ENCODE measurements around the gene EPC1.

EPC1 gene

DNA sequence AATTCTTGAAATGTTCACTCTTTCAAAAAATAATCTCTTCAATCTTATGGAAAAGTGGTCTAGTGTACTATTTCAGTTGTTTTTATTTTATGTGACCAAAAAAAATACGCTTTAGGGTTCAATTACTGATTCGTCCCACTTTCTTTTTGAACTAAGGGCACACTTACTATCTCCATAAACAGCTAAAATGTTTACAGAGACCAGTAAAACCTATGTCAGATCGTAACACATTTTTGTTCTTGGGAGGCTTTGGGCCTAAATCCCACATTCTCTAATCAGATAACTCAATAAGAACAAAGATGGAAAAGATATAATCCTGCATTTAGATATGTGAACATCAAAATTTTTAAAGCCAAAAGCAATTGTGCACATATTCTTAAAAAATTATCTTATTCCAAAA lies 29.8 kb upstream of the EPC1 start:
- DNase-seq (ENCODE audit: low read depth): no peak
- TF ChIP-seq, protein P1, sequence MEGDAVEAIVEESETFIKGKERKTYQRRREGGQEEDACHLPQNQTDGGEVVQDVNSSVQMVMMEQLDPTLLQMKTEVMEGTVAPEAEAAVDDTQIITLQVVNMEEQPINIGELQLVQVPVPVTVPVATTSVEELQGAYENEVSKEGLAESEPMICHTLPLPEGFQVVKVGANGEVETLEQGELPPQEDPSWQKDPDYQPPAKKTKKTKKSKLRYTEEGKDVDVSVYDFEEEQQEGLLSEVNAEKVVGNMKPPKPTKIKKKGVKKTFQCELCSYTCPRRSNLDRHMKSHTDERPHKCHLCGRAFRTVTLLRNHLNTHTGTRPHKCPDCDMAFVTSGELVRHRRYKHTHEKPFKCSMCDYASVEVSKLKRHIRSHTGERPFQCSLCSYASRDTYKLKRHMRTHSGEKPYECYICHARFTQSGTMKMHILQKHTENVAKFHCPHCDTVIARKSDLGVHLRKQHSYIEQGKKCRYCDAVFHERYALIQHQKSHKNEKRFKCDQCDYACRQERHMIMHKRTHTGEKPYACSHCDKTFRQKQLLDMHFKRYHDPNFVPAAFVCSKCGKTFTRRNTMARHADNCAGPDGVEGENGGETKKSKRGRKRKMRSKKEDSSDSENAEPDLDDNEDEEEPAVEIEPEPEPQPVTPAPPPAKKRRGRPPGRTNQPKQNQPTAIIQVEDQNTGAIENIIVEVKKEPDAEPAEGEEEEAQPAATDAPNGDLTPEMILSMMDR (IDR thresholded peaks at IDR 0.05; ENCODE audit: low read length, missing control alignments): no peak
- H3K4me3 ChIP-seq (replicated peaks; ENCODE audit: low read depth, low read length): peak overlapping the region; percentile 71

DNA sequence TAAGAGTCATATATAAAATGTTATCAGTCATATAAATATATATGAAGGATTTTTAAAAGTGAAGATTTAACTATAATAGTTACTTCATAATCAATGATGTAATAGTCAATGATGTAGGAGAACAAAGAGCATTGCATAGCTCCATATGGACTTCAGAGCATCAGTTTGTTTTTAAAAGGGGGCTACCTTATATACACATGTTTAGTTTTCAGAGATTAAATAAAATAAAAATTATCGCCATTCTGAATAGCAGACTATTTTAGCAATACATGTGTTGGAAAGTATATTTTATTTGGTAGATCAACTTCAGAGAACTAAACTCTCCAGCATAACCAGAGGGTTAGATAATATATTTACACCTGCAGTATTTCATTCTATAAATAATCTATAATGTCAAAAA lies 29.1 kb upstream of the EPC1 start:
- TF ChIP-seq, protein P1 (IDR thresholded peaks at IDR 0.05; ENCODE audit: low read length, missing control alignments): no peak
- H3K4me3 ChIP-seq (replicated peaks; ENCODE audit: low read depth, low read length): peak overlapping the region; percentile 71
- DNase-seq (ENCODE audit: low read depth): no peak

DNA sequence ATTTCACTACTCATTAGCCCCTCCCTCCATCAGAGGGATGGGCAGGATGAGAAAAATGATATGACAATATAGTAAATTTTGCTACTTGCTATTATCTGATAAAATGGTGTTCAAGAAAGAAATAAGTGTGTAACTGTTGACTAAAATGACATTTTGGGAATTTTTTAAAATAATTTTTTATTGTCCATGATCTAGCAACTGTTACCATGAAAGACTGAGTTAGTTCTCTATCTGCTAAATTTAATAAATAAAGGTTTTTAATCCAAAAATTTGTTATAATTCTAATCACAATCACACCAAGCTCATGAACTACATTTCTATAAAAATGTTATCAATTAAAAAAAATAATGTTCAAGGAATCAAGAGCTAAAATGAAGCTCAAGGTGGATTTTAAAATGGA lies 28.7 kb upstream of the EPC1 start:
- TF ChIP-seq, protein P1 (IDR thresholded peaks at IDR 0.05; ENCODE audit: low read length, missing control alignments): no peak
- H3K4me3 ChIP-seq (replicated peaks; ENCODE audit: low read depth, low read length): peak overlapping the region; percentile 71
- DNase-seq (ENCODE audit: low read depth): no peak

DNA sequence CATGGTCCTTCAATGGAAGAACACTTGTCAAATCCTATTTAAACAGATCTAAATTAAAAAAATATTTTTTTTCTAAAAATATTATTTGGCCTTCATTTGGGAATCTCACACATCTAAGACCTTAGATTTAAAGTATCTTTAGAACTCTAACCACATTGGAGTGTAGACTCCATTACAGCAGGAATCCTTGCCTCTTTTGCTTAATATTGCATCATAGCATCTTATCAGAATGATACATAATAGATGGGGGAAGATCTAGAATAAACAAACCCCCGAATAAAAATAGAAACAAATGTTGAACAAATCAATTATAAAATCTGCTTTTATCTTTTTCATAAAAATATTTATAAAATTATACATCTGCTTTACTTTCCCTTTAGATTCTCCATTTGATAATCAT lies 27.6 kb upstream of the EPC1 start:
- no peak for DNase-seq (ENCODE audit: low read depth)
- H3K4me3 ChIP-seq (replicated peaks; ENCODE audit: low read depth, low read length): no peak overlapping the region
- TF ChIP-seq, protein P1 (IDR thresholded peaks at IDR 0.05; ENCODE audit: low read length, missing control alignments): no peak

DNA sequence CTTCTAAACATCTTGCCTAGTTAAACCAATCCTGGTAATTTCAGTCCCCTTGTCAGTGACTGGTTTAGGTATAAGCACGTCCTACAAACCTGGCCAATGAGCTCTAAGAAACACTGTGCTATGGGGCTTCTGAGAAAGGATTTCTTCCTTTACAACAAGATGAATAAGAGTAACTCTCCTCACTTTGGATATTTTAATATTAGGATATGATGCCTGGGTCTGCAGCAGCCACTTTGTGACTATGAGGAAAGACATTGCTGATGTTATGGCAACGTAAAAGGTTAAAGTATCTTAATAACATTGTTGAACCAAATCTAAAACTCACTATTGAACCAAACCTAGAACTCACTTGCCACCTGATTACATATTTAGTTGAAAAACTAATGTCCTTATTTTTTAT lies 26.5 kb upstream of the EPC1 start:
- TF ChIP-seq, protein P1 (IDR thresholded peaks at IDR 0.05; ENCODE audit: low read length, missing control alignments): no peak
- DNase-seq (ENCODE audit: low read depth): no peak
- H3K4me3 ChIP-seq (replicated peaks; ENCODE audit: low read depth, low read length): no peak overlapping the region

DNA sequence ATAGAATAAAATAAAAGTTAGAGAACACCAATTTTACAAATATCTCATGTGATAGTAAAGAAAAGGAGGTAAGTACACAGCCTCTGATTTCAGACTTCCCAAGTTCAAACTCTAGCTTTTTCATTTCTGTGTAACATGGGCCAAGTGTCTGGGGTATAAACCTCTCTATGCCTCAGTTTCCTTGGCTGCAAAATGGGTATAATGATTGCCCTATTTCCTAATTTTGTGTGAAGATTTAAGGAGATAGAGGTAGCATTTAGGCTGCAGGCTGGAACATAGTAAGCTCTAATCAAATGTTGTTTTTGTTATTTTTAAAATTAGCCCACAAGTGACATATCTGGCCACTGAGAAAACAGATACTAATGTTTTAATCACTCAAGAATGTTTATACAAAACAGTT lies 26.1 kb upstream of the EPC1 start:
- TF ChIP-seq, protein P1 (IDR thresholded peaks at IDR 0.05; ENCODE audit: low read length, missing control alignments): no peak
- DNase-seq (ENCODE audit: low read depth): no peak
- no peak overlapping the region for H3K4me3 ChIP-seq (replicated peaks; ENCODE audit: low read depth, low read length)

DNA sequence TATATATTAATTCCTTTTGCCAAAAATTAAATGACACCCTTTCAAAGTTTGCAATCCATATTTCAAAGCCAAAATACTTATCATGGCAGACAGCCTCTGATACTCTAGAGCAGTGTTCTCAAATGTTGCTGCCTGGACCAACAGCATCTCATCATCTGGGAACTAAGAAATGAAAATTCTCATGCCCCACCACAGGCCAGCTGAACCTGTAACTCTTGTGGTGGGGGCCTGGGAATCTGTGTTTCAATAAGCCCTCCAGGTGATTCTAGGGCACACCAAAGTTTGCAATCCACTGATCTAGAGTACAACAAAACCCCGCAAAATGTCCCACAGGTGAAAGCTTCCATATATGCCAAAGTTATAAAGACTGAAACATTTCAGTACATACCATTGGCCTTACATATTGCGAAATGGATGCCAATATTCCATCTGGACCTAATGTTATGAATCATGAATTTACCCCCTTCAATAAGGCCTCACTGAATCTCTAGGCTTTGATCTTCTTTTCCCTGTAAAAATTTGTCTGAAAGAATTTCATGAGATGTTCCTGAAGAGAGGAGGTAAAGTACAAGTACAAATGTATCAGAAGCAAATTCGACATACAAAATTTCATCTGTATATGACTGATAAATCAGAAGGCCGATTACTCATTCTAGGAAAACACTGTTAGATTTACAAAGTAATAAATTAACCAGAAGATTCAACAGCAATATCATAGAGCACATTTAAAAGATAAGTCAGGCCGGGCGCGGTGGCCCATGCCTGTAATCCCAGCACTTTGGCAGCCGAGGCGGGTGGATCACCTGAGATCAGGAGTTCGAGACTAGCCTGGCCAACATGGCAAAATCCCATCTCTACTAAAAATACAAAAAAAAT lies 25.3 kb upstream of the EPC1 start:
- no peak for DNase-seq (ENCODE audit: low read depth)
- H3K4me3 ChIP-seq (replicated peaks; ENCODE audit: low read depth, low read length): no peak overlapping the region
- TF ChIP-seq, protein P1 (IDR thresholded peaks at IDR 0.05; ENCODE audit: low read length, missing control alignments): no peak
